Measurements from ENCODE around the gene CCDC57.
A peak's percentile ranks its signal among the peaks of the same experiment; 100 is the strongest.
"Not testable (repeated sequence)": the region's sequence is repeated elsewhere in the genome, so short reads cannot be mapped to it uniquely, and the experiment has no call there.

CCDC57 gene

DNA sequence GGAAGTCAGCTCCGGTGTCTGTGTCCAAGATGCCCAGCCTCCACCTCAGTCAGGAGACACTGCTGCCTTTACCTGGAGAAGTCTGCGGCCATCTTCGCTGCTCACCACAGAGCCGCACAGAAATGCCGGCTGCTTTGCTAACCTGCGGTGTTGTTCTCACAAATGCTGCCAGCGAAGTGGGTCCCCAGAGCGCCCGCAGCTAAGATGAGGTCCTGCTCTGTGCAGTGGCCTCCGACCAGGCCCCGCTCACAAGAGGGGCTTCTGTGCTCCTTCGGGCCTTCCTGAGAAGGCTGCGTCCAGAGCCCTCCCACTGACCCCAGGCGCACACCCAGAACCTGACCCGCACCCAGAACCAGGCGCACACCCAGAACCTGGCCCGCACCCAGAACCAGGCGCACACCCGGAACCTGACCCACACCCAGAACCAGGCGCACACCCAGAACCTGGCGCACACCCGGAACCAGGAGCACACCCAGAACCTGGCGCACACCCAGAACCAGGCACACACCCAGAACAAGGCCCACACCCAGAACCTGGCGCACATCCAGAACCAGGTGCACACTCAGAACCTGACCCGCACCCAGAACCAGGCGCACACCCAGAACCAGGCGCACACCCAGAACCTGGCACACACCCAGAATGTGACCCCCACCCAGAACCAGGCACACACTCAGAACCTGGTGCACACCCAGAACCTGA is 63.1 kb downstream of the CCDC57 start:
- no peak for DNase-seq

DNA sequence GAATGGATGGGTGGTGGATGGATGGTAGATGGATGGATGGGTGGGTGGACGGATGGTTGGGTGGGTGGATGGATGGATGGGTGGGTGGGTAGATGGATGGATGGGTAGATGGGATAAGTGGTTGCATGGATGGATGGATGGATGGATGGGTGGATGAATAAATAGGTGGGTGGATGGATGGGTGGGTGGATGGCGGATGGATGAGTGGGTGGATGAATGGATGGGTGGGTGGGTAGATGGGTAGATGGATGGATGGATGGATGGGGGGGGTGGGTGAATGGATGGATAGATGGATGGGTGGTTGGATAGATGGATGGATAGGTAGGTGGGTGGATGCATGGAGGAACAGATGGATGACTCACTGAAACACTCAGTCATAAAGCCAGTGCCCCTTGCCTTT is 63.6 kb downstream of the CCDC57 start:
- no peak for DNase-seq

DNA sequence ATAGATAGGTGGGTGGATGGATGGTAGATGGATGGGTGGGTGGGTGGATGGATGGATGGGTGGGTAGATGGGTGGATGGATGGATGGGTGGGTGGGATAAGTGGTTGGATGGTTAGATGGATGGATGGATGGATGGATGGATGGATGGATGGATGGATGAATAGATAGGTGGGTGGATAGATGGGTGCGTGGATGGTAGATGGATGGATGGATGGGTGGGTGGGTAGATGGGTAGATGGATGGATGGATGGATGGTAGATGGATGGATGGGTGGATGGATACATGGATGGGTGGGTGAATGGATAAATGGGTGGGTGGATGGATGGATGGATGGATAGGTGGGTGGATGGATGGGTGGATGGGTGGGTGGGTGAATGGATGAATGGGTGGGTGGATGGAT is 64.6 kb downstream of the CCDC57 start:
- DNase-seq, result no peak

GRCh38 chr17:82146663-82147654 is 65.7 kb downstream of the CCDC57 start:
- DNase-seq, result no peak

DNA sequence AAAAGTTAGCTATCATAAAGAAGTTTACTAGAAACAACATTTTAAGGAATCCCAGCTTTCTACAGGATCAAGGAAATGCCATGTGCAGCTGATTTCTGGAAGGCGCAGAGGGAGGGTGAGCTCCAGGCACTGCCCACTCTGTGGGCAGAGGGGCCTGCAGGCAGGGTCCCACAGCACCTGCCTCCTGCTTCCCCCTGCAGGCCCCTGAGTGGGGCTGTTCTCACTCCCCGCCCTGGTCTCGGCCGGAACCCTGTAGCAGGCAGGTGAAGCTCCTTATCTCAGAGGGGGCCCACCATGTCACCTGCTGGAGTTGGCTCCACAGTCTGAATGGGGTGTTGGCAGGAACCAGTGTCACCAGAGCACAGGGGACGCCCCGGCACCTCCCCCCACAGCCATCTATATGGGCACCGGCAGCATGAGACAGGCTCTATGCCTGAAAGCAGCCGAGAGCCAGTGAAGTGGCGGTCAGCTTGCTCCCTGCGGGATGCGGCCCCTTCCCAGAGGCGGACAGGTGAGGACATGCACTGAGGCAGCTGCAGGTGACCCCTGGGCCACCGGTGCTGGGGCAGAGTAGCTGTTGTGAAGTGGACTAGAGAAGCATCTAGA is 67.0 kb downstream of the CCDC57 start:
- DNase-seq, result no peak

- DNase-seq, result no peak
Measured at GRCh38 chr17:82143333-82143732, 69.3 kb downstream of the CCDC57 start.

DNA sequence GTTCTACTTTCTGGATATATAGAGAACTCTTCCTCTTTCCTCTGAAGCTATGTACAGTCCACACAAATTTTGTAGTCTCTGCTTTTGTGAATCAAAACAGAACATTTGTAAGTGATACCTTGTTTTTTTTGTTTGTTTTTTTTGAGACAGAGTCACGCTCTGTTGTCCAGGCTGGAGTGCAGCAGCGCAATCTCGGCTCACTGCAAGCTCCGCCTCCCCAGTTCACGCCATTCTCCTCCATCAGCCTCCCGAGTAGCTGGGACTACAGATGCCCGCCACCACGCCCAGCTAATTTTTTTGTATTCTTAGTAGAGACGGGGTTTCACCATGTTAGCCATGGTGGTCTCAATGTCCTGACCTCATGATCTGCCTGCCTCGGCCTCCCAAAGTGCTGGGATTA is 72.7 kb downstream of the CCDC57 start:
- DNase-seq, result not testable (repeated sequence)

GRCh38 chr17:82138511-82138992 is 74.1 kb downstream of the CCDC57 start:
- DNase-seq, result no peak

GRCh38 chr17:82134101-82134500 is 78.5 kb downstream of the CCDC57 start:
- DNase-seq, result no peak

- DNase-seq, result peak; percentile 46
Measured at GRCh38 chr17:82133166-82133953, 79.3 kb downstream of the CCDC57 start.

DNA sequence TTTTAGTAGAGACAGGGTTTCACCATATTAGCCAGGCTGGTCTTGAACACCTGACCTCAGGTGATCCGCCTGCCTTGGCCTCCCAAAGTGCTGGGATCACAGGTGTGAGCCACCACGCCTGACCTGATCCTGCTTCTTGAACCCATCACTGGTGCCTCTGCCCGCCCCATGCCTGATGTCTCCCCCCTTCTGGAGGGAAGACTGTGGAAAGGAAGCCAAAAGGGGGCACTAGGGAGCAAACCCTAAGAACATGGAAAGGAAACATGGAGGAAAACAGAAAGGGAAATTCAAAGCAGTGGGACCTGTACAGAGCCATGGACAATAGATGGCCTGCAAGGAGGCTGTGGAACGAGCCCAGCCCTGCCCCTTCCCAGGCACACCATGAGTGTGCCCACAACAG is 83.5 kb downstream of the CCDC57 start:
- DNase-seq, result no peak

DNA sequence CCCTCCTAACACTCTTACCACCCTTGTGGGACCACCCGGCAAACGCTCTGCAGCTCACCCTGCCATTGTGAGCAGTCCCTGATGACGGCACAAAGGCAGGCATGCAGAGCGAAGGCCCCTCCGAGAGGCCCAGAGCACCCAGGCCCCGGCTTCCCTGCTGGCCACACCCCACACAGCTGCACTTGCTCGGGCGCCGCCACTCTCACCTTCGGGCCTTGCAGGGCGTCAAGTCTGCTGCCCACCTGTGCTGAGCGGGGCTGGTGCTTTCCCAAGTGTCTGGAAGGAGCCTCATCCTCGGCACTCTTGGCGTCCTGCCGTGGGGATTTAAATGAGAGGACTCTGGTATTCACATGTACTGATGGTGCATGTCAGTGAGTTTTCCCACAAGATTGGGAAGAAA is 84.4 kb downstream of the CCDC57 start:
- DNase-seq, result no peak

DNA sequence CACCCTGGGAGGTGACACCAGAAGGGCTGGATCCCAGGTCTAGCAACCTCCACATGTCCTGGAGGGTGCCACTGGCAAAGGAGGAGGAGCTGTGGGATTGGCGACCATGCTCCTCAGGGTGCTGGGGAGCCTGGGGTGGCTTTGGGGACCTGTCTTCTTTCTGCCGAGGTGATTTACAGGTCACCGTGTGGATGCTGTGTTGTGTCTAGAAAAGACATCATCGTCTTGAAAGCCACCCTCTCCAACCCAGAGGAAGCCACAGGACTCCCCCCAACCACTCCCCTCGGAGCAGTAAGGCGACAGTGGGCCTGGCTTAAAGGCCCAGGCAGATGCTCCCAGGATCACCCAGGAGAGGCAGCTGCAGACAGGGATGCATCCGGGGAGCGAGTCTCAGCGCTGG is 84.9 kb downstream of the CCDC57 start:
- no peak for DNase-seq

GRCh38 chr17:82127315-82127595 is 85.4 kb downstream of the CCDC57 start:
- DNase-seq, result no peak

- no peak for DNase-seq
Measured at GRCh38 chr17:82126556-82127314, 85.9 kb downstream of the CCDC57 start.

- DNase-seq, result no peak
Measured at GRCh38 chr17:82124101-82124500, 88.5 kb downstream of the CCDC57 start.

DNA sequence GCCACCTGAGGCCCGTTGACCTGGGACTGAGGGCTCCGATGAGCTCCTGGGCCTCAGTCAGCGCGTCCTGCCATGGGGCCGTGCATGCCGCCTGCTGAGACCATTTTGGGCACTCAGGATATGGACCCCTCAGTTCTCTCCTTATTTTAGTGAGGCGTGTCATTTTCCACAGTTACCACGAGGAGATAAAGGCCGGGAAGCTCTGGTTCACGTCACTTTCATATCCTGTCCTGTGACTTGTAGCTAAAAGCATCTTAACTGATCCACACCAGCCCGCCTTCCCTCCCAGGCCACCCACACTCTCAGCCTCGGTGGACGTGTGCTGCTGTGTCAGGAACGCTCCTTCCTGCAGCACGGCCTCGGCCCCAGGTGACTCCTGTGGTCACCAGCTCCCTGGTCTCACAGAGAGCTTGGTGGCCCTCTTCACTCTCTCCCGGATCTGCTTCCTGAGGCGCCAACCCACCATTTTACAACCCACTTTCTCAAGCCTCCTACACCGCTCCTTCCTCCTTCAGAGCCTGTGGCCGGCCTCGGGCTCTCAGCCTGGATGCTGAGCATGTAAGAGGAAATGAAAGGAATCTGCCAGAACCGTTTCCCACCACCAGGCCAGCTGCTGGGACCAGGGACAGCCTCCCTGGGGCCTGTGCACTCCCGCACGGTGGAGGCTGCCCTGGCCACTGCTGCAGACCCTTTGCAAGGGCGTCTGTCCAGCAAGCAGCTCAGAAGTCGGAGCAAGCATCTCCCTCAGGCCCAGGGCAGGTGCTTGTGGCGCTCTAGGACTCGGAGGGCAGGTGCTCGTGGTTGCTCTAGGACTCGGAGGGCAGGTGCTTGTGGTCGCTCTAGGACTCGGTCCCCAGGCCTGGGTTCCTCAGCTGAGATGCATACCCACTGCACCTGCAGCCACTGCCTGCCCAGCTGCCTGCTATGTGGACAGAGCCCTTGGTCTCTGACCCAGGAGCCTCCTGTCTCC is 90.7 kb downstream of the CCDC57 start:
- DNase-seq, result no peak

GRCh38 chr17:82121246-82121645 is 91.4 kb downstream of the CCDC57 start:
- no peak for DNase-seq

DNA sequence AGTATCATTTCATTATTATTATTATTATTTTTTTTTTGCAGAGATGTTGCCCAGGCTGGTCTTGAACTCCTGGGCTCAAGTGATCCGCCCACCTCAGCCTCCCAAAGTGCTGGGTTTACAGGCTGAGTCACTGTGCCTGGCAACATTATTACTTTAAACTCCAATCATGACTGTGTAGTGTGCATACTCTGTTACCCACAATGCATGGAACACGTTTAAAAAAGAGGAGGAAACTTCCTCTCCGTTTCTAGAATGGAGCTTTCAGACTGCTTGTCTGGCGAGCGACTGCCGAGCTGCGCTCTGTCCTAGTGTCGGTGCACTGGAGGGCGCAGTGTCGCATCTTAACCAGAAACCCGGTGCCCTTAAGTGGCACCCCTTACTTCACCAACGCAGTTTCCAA is 92.5 kb downstream of the CCDC57 start:
- no peak for DNase-seq

- DNase-seq, result no peak
Measured at GRCh38 chr17:82118815-82119380, 93.7 kb downstream of the CCDC57 start.

Data from NCI-H2029 treated with DMSO at 0.1 percent for 48 hours (cell line).